IMR-90 (cell line): ENCODE results near the gene FOXL1.

Experiments
- BHLHE40 ChIP-seq: fragments of 150-350 bp; IDR thresholded peaks from 2 replicates; pipeline ENCODE4 v1.6.1; 2016; ENCODE audit warnings: mild to moderate bottlenecking, low read depth, low read length
- CHD1 ChIP-seq: IDR thresholded peaks from 2 replicates; pipeline ENCODE4 v1.6.1; 2012; ENCODE audit warnings: low read depth, low read length, improper control_type of control experiment
- FOS ChIP-seq: fragments of 150-350 bp; IDR thresholded peaks from 2 replicates; pipeline ENCODE4 v1.6.1; 2016; ENCODE audit warnings: low read depth, low read length
- POLR2A ChIP-seq: IDR thresholded peaks from 2 replicates; pipeline ENCODE4 v1.6.1; 2012; ENCODE audit warnings: mild to moderate bottlenecking, low read depth, low read length
- USF2 ChIP-seq: fragments of 150-350 bp; IDR thresholded peaks from 2 replicates; pipeline ENCODE4 v1.6.1; 2017; ENCODE audit warnings: mild to moderate bottlenecking, antibody characterized with exemption, low read length, low read depth
- TF ChIP-seq, protein P1 (sequence below): conservative IDR thresholded peaks from 2 replicates; pipeline ENCODE4 v1.5.1; 2012; ENCODE audit warnings: mild to moderate bottlenecking, low read depth, low read length, improper control_type of control experiment

DNA sequence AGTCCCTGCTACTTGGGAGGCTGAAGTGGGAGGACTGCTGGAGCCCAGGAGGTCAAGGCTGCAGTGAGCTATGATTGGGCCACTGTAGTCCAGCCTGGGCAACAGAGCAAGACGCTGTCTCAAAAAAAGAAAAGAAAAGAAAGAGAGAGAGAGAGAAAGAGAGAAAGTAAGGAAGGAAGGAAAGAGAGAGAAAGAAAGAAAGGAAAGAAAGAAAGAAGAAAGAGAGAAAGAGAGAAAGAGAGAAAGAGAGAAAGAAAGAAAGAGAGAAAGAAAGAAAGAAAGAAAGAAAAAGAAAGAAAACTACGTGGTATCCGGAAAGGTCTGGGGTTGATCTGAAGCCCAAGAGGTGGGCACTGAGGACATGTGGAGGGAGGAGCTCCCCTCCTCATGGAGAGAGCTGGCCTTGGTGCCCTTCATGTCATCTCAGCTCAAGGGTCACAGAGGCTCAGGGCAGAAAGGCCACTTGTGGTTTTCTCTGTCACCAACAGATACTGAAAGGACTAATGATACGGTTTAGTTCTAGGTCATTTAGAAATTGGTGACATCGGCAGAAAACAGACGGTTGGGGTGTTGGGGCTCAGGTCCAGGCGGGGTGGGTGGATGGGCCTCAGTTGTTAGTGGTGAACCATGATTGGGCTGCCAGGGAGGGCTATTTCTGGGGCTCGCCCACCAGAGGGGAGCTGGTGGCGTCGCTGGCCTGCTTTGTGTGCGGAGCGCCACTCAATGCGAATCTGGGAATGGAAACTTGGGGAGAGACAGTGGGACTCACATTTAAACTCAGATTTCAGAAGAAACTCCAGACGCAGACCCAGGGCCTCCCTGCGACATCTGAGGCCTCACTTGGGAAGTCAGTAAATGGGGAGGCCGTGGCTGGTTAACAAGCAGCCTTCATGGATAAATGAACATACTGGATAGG lies 44.6 kb downstream of the FOXL1 start:
- TF ChIP-seq, protein P1, sequence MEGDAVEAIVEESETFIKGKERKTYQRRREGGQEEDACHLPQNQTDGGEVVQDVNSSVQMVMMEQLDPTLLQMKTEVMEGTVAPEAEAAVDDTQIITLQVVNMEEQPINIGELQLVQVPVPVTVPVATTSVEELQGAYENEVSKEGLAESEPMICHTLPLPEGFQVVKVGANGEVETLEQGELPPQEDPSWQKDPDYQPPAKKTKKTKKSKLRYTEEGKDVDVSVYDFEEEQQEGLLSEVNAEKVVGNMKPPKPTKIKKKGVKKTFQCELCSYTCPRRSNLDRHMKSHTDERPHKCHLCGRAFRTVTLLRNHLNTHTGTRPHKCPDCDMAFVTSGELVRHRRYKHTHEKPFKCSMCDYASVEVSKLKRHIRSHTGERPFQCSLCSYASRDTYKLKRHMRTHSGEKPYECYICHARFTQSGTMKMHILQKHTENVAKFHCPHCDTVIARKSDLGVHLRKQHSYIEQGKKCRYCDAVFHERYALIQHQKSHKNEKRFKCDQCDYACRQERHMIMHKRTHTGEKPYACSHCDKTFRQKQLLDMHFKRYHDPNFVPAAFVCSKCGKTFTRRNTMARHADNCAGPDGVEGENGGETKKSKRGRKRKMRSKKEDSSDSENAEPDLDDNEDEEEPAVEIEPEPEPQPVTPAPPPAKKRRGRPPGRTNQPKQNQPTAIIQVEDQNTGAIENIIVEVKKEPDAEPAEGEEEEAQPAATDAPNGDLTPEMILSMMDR, result no peak
- TF ChIP-seq FOS, result no peak
- TF ChIP-seq BHLHE40, result no peak
- TF ChIP-seq POLR2A, result no peak
- no peak for TF ChIP-seq USF2
- TF ChIP-seq CHD1, result no peak
